ENCODE data around the gene GATAD2A. TPM values are rescaled to one million over a fixed set of nuclear protein-coding genes. Genes with fewer than 3 reads are reported as not detected.

The GATAD2A gene
- total and polyA plus RNA-seq, 4 donors, result 7.1 to 23.7 (median 18.2) TPM

DNA sequence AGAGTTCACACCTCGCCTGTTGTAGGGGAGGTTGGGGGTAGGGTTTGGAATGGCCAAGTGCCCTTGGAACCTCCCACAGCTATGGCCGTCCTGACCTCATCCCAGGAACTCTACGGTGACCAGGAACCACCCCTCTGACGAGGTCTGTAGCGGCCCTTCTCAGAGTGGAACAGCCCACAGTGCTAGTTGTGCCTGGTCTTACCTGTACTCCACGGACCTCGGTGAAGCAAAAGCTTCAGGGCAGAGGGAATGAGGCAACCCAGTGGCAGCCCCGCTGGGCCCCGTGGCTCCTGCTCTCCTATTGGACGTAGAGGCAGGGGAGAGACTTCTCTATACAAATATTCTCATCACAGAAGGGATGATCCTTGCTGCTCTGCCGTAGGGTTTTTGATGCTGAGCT, 102.7 kb downstream of the GATAD2A start:
- no peak for DNase-seq (ENCODE audit: low spot score)
- no peaks in the 10 kb centered on the region for H3K27me3 ChIP-seq (ENCODE audit: control insufficient read depth in 4 of 4, insufficient read depth in 4 of 4, low read length in 3 of 4)
- TF ChIP-seq, protein P1, sequence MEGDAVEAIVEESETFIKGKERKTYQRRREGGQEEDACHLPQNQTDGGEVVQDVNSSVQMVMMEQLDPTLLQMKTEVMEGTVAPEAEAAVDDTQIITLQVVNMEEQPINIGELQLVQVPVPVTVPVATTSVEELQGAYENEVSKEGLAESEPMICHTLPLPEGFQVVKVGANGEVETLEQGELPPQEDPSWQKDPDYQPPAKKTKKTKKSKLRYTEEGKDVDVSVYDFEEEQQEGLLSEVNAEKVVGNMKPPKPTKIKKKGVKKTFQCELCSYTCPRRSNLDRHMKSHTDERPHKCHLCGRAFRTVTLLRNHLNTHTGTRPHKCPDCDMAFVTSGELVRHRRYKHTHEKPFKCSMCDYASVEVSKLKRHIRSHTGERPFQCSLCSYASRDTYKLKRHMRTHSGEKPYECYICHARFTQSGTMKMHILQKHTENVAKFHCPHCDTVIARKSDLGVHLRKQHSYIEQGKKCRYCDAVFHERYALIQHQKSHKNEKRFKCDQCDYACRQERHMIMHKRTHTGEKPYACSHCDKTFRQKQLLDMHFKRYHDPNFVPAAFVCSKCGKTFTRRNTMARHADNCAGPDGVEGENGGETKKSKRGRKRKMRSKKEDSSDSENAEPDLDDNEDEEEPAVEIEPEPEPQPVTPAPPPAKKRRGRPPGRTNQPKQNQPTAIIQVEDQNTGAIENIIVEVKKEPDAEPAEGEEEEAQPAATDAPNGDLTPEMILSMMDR (IDR thresholded peaks at IDR 0.05; ENCODE audit: low read depth, low read length, missing input control), result no peak
- TF ChIP-seq RXRA (IDR thresholded peaks at IDR 0.05), result no peak
- TF ChIP-seq JUND (IDR thresholded peaks at IDR 0.05), result no peak
- TF ChIP-seq FOXA1 (IDR thresholded peaks at IDR 0.05), result no peak
- TF ChIP-seq, protein P2, sequence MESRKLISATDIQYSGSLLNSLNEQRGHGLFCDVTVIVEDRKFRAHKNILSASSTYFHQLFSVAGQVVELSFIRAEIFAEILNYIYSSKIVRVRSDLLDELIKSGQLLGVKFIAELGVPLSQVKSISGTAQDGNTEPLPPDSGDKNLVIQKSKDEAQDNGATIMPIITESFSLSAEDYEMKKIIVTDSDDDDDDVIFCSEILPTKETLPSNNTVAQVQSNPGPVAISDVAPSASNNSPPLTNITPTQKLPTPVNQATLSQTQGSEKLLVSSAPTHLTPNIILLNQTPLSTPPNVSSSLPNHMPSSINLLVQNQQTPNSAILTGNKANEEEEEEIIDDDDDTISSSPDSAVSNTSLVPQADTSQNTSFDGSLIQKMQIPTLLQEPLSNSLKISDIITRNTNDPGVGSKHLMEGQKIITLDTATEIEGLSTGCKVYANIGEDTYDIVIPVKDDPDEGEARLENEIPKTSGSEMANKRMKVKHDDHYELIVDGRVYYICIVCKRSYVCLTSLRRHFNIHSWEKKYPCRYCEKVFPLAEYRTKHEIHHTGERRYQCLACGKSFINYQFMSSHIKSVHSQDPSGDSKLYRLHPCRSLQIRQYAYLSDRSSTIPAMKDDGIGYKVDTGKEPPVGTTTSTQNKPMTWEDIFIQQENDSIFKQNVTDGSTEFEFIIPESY (IDR thresholded peaks at IDR 0.05), result no peak
- TF ChIP-seq YY1 (IDR thresholded peaks at IDR 0.05), result no peak
- TF ChIP-seq, protein P3, sequence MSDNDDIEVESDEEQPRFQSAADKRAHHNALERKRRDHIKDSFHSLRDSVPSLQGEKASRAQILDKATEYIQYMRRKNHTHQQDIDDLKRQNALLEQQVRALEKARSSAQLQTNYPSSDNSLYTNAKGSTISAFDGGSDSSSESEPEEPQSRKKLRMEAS (IDR thresholded peaks at IDR 0.05), result no peak
- TF ChIP-seq, protein P4, sequence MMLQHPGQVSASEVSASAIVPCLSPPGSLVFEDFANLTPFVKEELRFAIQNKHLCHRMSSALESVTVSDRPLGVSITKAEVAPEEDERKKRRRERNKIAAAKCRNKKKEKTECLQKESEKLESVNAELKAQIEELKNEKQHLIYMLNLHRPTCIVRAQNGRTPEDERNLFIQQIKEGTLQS (IDR thresholded peaks at IDR 0.05), result no peak
- TF ChIP-seq RAD21 (IDR thresholded peaks at IDR 0.05), result no peak
- no peak for TF ChIP-seq NR2F2 (IDR thresholded peaks at IDR 0.05)
- no peak for TF ChIP-seq TAF1 (conservative IDR thresholded peaks at IDR 0.05)
- H3K9ac ChIP-seq (ENCODE audit: low read depth in 1 of 2, low read length in 2 of 2), result no peak overlapping the region
- 80% methylated on average over 11 of the region's 11 CpGs for WGBS
- H3K36me3 ChIP-seq (ENCODE audit: control insufficient read depth in 4 of 4, insufficient read depth in 3 of 4, low read depth in 1 of 4, low read length in 3 of 4), result peaks cover 9 to 39% (median 12%) of the 10 kb centered on the region in 4 donors
- H3K27ac ChIP-seq (ENCODE audit: low read depth in 1 of 2, low read length in 2 of 2), result no peak overlapping the region
- H3K4me1 ChIP-seq (ENCODE audit: control insufficient read depth in 4 of 4, insufficient read depth in 4 of 4, low read length in 3 of 4), result no peaks in the 10 kb centered on the region
- H3K9me3 ChIP-seq (ENCODE audit: control insufficient read depth in 4 of 4, low read length in 3 of 4), result no peaks in the 10 kb centered on the region
- no peak overlapping the region for H3K4me3 ChIP-seq (ENCODE audit: low read depth in 1 of 3, low read length in 3 of 3)

DNA sequence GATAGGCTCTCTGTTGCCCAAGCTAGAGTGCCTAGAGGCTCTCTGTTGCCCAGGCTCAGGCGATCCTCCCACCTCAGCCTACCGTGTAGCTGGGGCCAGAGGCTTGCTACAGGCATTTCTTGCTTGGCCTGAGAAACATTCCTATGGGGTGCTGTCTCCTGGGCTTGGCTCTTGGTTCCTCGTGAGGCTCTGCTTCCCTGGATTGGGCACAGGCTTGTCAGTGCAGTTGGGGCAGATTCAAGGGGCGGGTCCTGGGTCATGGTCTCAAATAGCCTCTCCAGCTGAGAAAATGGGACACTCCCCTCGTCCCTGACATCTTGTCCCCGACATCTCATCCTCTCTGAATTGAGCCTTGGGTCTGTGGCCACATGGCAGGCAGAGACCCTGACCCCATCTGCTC, 105.0 kb downstream of the GATAD2A start:
- DNase-seq (ENCODE audit: low spot score), result no peak
- no peak overlapping the region for H3K27ac ChIP-seq (ENCODE audit: low read depth in 1 of 2, low read length in 2 of 2)
- H3K4me3 ChIP-seq (ENCODE audit: low read depth in 1 of 3, low read length in 3 of 3), result no peak overlapping the region
- no peaks in the 10 kb centered on the region for H3K9me3 ChIP-seq (ENCODE audit: control insufficient read depth in 4 of 4, low read length in 3 of 4)
- peaks cover 2 to 4% (median 3%) of the 10 kb centered on the region in 4 donors for H3K4me1 ChIP-seq (ENCODE audit: control insufficient read depth in 4 of 4, insufficient read depth in 4 of 4, low read length in 3 of 4)
- no peak for TF ChIP-seq SP1 (IDR thresholded peaks at IDR 0.05)
- TF ChIP-seq, protein P3 (IDR thresholded peaks at IDR 0.05), result no peak
- no peak for TF ChIP-seq FOXA2 (IDR thresholded peaks at IDR 0.05)
- TF ChIP-seq RXRA (IDR thresholded peaks at IDR 0.05), result no peak
- TF ChIP-seq GABPA (IDR thresholded peaks at IDR 0.05 in 1 of 2, conservative IDR thresholded peaks at IDR 0.05 in 1 of 2), result no peak
- no peak for TF ChIP-seq HNF4A (conservative IDR thresholded peaks at IDR 0.05)
- no peak for TF ChIP-seq TAF1 (conservative IDR thresholded peaks at IDR 0.05)
- no peak for TF ChIP-seq RAD21 (IDR thresholded peaks at IDR 0.05)
- TF ChIP-seq HNF4G (IDR thresholded peaks at IDR 0.05), result no peak
- no peak for TF ChIP-seq EGR1 (IDR thresholded peaks at IDR 0.05; ENCODE audit: low read depth in 2 of 2)
- TF ChIP-seq NR2F2 (IDR thresholded peaks at IDR 0.05), result no peak
- TF ChIP-seq, protein P5, sequence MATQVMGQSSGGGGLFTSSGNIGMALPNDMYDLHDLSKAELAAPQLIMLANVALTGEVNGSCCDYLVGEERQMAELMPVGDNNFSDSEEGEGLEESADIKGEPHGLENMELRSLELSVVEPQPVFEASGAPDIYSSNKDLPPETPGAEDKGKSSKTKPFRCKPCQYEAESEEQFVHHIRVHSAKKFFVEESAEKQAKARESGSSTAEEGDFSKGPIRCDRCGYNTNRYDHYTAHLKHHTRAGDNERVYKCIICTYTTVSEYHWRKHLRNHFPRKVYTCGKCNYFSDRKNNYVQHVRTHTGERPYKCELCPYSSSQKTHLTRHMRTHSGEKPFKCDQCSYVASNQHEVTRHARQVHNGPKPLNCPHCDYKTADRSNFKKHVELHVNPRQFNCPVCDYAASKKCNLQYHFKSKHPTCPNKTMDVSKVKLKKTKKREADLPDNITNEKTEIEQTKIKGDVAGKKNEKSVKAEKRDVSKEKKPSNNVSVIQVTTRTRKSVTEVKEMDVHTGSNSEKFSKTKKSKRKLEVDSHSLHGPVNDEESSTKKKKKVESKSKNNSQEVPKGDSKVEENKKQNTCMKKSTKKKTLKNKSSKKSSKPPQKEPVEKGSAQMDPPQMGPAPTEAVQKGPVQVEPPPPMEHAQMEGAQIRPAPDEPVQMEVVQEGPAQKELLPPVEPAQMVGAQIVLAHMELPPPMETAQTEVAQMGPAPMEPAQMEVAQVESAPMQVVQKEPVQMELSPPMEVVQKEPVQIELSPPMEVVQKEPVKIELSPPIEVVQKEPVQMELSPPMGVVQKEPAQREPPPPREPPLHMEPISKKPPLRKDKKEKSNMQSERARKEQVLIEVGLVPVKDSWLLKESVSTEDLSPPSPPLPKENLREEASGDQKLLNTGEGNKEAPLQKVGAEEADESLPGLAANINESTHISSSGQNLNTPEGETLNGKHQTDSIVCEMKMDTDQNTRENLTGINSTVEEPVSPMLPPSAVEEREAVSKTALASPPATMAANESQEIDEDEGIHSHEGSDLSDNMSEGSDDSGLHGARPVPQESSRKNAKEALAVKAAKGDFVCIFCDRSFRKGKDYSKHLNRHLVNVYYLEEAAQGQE (IDR thresholded peaks at IDR 0.05), result no peak
- TF ChIP-seq YY1 (IDR thresholded peaks at IDR 0.05), result no peak
- TF ChIP-seq, protein P4 (IDR thresholded peaks at IDR 0.05), result no peak
- TF ChIP-seq, protein P1 (IDR thresholded peaks at IDR 0.05; ENCODE audit: low read depth, low read length, missing input control), result no peak
- TF ChIP-seq, protein P2 (IDR thresholded peaks at IDR 0.05), result no peak
- no peak for TF ChIP-seq JUND (IDR thresholded peaks at IDR 0.05)
- TF ChIP-seq FOXA1 (IDR thresholded peaks at IDR 0.05), result no peak
- 37% methylated on average over 6 of the region's 6 CpGs for WGBS
- no peaks in the 10 kb centered on the region for H3K27me3 ChIP-seq (ENCODE audit: control insufficient read depth in 4 of 4, insufficient read depth in 4 of 4, low read length in 3 of 4)
- peaks cover 4 to 17% (median 6%) of the 10 kb centered on the region in 4 donors for H3K36me3 ChIP-seq (ENCODE audit: control insufficient read depth in 4 of 4, insufficient read depth in 3 of 4, low read depth in 1 of 4, low read length in 3 of 4)
- H3K9ac ChIP-seq (ENCODE audit: low read depth in 1 of 2, low read length in 2 of 2), result no peak overlapping the region
